Esophagus squamous epithelium (tissue), 4 donors: ENCODE measurements around the gene FRMD5.

Experiments used
- POLR2A ChIP-seq, 4 donors: fragments of 450-650 bp; IDR thresholded peaks; one replicate each; pipeline ENCODE4 v1.6.1; 2017; ENCODE audit warnings: antibody characterized with exemption in 4 of 4, mild to moderate bottlenecking in 4 of 4, moderate library complexity in 3 of 4
- TF ChIP-seq, protein P1 (sequence below), 6 experiments: fragments of 450-650 bp in 4 of 6; fragments of 200-600 bp in 2 of 6; sonication (generic) in 2 of 6; IDR thresholded peaks; one replicate each; pipeline ENCODE4 v1.5.1; 2016 to 2019; ENCODE audit warnings: antibody characterized with exemption in 6 of 6, mild to moderate bottlenecking in 4 of 6, moderate library complexity in 4 of 6

DNA sequence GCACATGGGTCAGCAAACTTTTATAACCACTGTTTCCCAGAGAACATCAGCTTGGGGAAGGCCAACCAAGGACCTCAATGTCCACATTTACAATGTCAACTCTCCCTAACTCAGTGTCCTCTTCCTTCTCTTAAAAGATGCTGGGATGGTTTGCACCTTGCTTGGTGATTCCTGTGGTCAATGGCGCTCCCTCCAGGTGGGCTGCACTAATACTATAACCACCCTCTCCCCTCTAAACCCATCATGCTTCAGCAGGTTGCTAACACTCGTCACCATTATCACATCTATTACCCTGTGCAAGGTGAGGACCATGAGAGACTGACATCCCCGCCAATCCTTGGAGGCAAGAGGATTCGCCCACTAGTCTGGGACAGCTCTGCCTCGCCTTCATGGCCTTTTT lies 65.2 kb downstream of the FRMD5 start:
- TF ChIP-seq, protein P1, sequence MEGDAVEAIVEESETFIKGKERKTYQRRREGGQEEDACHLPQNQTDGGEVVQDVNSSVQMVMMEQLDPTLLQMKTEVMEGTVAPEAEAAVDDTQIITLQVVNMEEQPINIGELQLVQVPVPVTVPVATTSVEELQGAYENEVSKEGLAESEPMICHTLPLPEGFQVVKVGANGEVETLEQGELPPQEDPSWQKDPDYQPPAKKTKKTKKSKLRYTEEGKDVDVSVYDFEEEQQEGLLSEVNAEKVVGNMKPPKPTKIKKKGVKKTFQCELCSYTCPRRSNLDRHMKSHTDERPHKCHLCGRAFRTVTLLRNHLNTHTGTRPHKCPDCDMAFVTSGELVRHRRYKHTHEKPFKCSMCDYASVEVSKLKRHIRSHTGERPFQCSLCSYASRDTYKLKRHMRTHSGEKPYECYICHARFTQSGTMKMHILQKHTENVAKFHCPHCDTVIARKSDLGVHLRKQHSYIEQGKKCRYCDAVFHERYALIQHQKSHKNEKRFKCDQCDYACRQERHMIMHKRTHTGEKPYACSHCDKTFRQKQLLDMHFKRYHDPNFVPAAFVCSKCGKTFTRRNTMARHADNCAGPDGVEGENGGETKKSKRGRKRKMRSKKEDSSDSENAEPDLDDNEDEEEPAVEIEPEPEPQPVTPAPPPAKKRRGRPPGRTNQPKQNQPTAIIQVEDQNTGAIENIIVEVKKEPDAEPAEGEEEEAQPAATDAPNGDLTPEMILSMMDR (IDR thresholded peaks at IDR 0.05) = no peak
- no peak for TF ChIP-seq POLR2A (IDR thresholded peaks at IDR 0.05)
